Panc1 (cell line): ENCODE results near the gene SLC35F1.

Experiments
- SIN3A ChIP-seq: IDR thresholded peaks from 2 replicates; pipeline ENCODE4 v1.6.1; 2012; ENCODE audit warnings: low read depth, mild to moderate bottlenecking, low read length, moderate library complexity, borderline replicate concordance; ENCODE audit not compliant: insufficient read depth
- TF ChIP-seq, protein P1 (sequence below): fragments of 450-650 bp; IDR thresholded peaks from 2 replicates; pipeline ENCODE4 v1.5.1; 2017; ENCODE audit warnings: mild to moderate bottlenecking

DNA sequence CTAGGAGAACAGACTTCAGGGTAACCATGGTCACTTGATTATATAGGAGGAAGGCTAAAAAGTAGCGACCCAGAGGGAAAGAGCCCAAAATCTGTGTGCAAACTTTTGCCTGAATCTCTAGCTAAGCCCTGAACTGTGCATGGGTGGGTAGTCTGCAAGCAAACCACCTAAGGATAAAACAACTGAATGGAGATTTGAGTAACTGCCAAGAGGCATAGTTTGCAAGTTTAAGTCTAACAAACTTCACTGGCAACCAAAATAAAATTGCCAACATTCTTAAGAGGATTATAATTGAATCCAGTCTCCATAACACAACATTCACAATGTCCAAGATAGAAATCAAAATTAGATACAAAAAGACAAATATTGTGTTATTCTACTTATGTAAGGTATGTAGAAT, 449.0 kb downstream of the SLC35F1 start:
- TF ChIP-seq, protein P1, sequence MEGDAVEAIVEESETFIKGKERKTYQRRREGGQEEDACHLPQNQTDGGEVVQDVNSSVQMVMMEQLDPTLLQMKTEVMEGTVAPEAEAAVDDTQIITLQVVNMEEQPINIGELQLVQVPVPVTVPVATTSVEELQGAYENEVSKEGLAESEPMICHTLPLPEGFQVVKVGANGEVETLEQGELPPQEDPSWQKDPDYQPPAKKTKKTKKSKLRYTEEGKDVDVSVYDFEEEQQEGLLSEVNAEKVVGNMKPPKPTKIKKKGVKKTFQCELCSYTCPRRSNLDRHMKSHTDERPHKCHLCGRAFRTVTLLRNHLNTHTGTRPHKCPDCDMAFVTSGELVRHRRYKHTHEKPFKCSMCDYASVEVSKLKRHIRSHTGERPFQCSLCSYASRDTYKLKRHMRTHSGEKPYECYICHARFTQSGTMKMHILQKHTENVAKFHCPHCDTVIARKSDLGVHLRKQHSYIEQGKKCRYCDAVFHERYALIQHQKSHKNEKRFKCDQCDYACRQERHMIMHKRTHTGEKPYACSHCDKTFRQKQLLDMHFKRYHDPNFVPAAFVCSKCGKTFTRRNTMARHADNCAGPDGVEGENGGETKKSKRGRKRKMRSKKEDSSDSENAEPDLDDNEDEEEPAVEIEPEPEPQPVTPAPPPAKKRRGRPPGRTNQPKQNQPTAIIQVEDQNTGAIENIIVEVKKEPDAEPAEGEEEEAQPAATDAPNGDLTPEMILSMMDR, result no peak
- TF ChIP-seq SIN3A, result no peak
